ENCODE data around the gene EIF2AK2.

Gene EIF2AK2

DNA sequence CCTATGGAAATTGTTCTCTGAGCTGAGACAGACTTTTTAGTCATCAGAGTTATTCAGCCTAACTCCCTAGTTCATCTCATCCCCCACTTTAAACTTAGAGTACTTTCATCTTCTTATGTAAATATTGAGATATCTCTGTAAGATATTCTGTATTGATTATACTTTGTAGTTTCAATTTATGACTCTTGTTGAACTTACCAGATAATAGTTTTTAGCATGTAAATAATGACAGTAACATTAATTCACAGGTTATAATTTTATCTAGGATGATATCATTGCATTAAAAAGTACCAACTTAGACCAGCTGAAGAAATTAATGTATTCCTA lies 14.8 kb upstream of the EIF2AK2 start:
- Histone ChIP-seq H3K27me3 (ENCODE audit: control insufficient read depth, insufficient read depth, low read length) (no peaks in the 10 kb centered on the region), H3K36me3 (ENCODE audit: control insufficient read depth, insufficient read depth, low read length) (no peaks in the 10 kb centered on the region), H3K27ac (ENCODE audit: low read length) (no peak overlapping the region), H3K9me3 (ENCODE audit: control insufficient read depth, insufficient read depth, low read length) (no peaks in the 10 kb centered on the region), H3K4me1 (ENCODE audit: control insufficient read depth, insufficient read depth, low read length) (no peaks in the 10 kb centered on the region), H3K4me3 (ENCODE audit: low read length) (no peak overlapping the region)
- DNase-seq (ENCODE audit: low read depth, low spot score): no peak

DNA sequence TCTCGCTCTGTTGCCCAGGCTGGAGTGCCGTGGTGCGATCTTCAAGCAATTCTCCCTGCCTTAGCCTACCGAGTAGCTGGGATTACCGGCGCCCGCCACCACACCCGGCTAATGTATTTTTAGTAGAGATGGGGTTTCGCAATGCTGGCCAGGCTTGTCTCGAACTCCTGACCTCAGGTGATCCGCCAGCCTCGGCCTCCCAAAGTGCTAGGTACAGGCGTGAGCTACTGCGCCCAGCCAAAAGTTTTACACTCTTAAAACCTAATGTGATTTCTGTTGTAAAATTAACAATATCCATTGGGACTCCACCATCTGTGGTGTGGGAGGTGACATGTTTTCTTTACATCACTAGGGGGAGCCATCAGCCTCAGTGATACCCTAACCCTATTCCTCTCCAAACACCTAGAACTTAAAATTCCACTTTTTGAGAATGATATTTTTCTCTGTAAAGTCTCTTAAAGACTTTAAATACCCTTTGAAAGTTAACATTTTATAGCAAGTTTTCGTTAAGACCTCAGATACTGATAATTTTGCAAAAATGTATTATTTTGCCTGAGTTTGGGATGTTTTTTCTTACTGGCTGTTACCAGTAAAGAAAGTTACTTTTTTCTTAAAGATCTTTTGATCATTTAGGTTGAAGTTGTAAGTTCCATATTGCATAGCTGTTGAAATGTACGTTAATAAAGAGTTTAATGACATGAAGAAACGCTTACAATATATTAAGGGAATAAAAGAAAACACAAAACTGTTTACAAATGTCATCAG lies 11.6 kb upstream of the EIF2AK2 start:
- Histone ChIP-seq H3K36me3 (ENCODE audit: control insufficient read depth, insufficient read depth, low read length) (no peaks in the 10 kb centered on the region), H3K9me3 (ENCODE audit: control insufficient read depth, insufficient read depth, low read length) (no peaks in the 10 kb centered on the region), H3K27me3 (ENCODE audit: control insufficient read depth, insufficient read depth, low read length) (no peaks in the 10 kb centered on the region), H3K4me1 (ENCODE audit: control insufficient read depth, insufficient read depth, low read length) (no peaks in the 10 kb centered on the region), H3K27ac (ENCODE audit: low read length) (no peak overlapping the region), H3K4me3 (ENCODE audit: low read length) (no peak overlapping the region)
- DNase-seq (ENCODE audit: low read depth, low spot score): peak; percentile 67
- no CpG with 5 or more reads among the region's 17 CpGs for WGBS (ENCODE audit: insufficient coverage, insufficient read length)

DNA sequence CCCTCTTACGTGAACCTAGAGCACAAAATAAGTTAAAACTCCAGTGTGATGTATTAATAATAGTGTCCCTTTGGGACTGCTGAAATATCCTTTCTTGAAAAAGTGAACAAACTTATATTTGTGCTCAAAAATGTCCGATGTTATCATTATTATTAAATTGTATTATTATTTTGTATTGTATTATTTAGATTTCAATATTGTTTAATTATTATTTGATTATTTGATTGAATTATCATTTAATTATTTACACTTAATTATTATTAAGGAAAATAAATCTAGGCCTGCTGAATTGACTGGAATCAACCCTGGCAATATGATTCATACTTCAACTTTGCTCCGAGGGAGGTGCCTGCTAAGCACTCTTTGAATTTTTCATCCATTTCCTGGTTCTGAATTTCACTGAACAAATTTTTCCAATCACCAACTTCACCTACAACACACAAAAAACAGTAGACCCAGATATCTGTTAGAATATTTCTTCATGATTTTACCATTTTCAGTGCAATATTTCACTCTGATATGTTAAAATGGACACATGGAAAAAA lies 10.9 kb upstream of the EIF2AK2 start:
- Histone ChIP-seq H3K36me3 (ENCODE audit: control insufficient read depth, insufficient read depth, low read length) (no peaks in the 10 kb centered on the region), H3K27ac (ENCODE audit: low read length) (no peak overlapping the region), H3K4me1 (ENCODE audit: control insufficient read depth, insufficient read depth, low read length) (no peaks in the 10 kb centered on the region), H3K9me3 (ENCODE audit: control insufficient read depth, insufficient read depth, low read length) (no peaks in the 10 kb centered on the region), H3K4me3 (ENCODE audit: low read length) (no peak overlapping the region), H3K27me3 (ENCODE audit: control insufficient read depth, insufficient read depth, low read length) (no peaks in the 10 kb centered on the region)
- WGBS (ENCODE audit: insufficient coverage, insufficient read length): 100% methylated on average over 1 of the region's 3 CpGs
- no peak for DNase-seq (ENCODE audit: low read depth, low spot score)

DNA sequence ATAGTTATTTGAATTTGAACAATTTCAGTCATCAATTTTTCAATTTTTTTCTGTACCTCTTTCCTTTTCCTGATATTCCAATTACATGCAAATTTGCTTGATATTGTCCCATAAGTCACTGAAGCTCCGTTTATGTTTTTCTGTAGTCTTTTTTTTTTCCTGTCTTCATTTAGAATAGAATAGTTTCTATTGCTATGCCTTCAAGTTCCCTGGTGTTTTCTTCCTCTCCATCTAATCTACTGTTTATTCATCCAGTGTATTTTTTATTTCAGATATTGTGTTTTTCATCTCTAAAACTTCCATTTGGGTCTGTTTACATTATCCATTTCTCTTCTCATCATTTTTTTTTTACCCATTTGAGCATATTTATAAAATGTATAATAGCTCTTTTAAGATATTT lies 8.0 kb upstream of the EIF2AK2 start:
- H3K4me3 ChIP-seq (ENCODE audit: low read length): no peak overlapping the region
- WGBS (ENCODE audit: insufficient coverage, insufficient read length): no CpG with 5 or more reads among the region's 1 CpG
- H3K9me3 ChIP-seq (ENCODE audit: control insufficient read depth, insufficient read depth, low read length): no peaks in the 10 kb centered on the region
- DNase-seq (ENCODE audit: low read depth, low spot score): no peak
- no peak overlapping the region for H3K27ac ChIP-seq (ENCODE audit: low read length)
- no peaks in the 10 kb centered on the region for H3K36me3 ChIP-seq (ENCODE audit: control insufficient read depth, insufficient read depth, low read length)
- H3K27me3 ChIP-seq (ENCODE audit: control insufficient read depth, insufficient read depth, low read length): no peaks in the 10 kb centered on the region
- H3K4me1 ChIP-seq (ENCODE audit: control insufficient read depth, insufficient read depth, low read length): no peaks in the 10 kb centered on the region

DNA sequence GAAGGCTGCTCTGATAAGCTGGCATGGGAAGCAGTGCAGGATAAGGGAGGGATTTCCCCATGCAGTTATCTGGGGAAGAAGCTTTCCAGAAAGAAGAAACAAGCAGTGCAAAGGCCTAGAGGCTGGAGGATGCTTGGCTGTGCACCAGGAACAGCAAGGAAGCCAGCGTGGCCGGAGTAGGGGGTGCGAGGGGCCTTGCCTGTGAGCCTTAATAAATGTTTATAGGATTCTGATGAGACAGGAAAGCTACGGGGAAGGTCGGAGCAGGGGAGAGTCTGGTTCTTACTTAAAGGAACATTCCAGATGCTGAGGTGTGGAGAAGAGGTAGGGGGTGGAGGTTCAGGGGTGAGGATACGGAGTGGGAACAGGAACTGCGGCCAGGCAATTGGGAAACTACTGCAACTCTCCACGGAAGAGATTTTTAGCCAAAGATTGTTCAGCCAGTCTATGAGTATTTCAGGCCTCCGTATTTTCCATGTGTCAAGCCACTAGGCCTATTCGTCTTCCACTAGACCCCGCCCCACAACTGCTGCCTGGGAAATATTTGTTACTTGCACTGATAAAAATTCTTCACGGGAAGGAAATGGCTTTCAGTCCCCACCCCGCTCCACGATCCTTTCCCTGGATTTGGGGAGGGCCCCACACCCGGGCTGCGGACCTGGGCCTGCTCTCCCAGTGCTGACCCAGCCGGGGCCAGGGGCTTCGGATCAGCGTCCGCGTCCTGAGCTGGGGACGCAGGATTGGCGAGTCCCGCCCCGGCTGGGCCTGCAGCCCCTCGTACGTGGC lies 516 bp downstream of the EIF2AK2 start:
- Histone ChIP-seq H3K36me3 (ENCODE audit: control insufficient read depth, insufficient read depth, low read length) (no peaks in the 10 kb centered on the region), H3K27me3 (ENCODE audit: control insufficient read depth, insufficient read depth, low read length) (no peaks in the 10 kb centered on the region), H3K9me3 (ENCODE audit: control insufficient read depth, insufficient read depth, low read length) (no peaks in the 10 kb centered on the region), H3K4me1 (ENCODE audit: control insufficient read depth, insufficient read depth, low read length) (peaks cover 4% of the 10 kb centered on the region; the same call in 1 of the 2 replicates), H3K4me3 (ENCODE audit: low read length) (peak overlapping the region; percentile 77; the same call in 1 of the 2 replicates), H3K27ac (ENCODE audit: low read length) (no peak overlapping the region)
- no peak for DNase-seq (ENCODE audit: low read depth, low spot score)
- WGBS (ENCODE audit: insufficient coverage, insufficient read length): no CpG with 5 or more reads among the region's 27 CpGs

DNA sequence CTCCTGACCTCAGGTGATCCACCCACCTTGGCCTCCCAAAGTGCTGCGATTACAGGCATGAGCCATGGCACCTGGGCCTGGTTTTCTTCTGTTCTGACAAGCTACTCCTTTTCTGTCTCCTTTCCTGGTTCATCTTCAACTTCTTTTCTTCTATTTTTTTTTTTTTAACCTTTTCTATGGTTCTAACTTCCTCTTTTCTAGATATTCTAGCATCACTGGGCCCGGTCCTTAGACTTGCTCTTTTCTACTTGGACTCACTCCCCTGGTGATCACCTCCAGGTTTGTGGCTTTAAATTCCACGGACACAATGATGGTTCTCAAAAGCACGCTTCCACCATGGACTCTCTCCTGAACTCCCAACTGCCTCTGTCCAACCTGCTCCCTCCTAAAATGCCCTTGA lies 2.0 kb downstream of the EIF2AK2 start:
- Histone ChIP-seq H3K4me3 (ENCODE audit: low read length) (no peak overlapping the region), H3K4me1 (ENCODE audit: control insufficient read depth, insufficient read depth, low read length) (peaks cover 4% of the 10 kb centered on the region; the same call in 1 of the 2 replicates), H3K27ac (ENCODE audit: low read length) (no peak overlapping the region), H3K9me3 (ENCODE audit: control insufficient read depth, insufficient read depth, low read length) (no peaks in the 10 kb centered on the region), H3K36me3 (ENCODE audit: control insufficient read depth, insufficient read depth, low read length) (no peaks in the 10 kb centered on the region), H3K27me3 (ENCODE audit: control insufficient read depth, insufficient read depth, low read length) (no peaks in the 10 kb centered on the region)
- DNase-seq (ENCODE audit: low read depth, low spot score): no peak
- no CpG with 5 or more reads among the region's 4 CpGs for WGBS (ENCODE audit: insufficient coverage, insufficient read length)

DNA sequence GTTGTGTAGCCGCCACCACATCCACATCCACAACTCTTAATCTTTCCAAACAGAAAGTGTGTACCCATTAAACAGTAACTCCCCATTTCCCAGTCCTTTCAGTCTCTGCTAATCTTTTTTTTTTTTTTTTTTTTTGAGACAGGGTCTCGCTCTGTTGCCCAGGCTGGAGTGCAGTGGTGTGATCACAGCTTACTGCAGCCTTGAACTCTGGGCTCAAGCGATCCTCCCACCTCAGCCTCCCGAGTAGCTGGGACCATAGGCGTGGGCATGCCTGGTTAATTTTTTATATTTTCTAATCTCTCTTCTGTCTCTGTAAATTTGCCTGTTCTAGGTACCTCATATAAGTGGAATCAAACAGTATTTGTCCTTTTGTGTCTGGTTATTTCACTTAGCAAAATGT lies 3.6 kb downstream of the EIF2AK2 start:
- Histone ChIP-seq H3K27ac (ENCODE audit: low read length) (no peak overlapping the region), H3K9me3 (ENCODE audit: control insufficient read depth, insufficient read depth, low read length) (no peaks in the 10 kb centered on the region), H3K36me3 (ENCODE audit: control insufficient read depth, insufficient read depth, low read length) (no peaks in the 10 kb centered on the region), H3K4me1 (ENCODE audit: control insufficient read depth, insufficient read depth, low read length) (peaks cover 4% of the 10 kb centered on the region; the same call in 1 of the 2 replicates), H3K27me3 (ENCODE audit: control insufficient read depth, insufficient read depth, low read length) (no peaks in the 10 kb centered on the region), H3K4me3 (ENCODE audit: low read length) (no peak overlapping the region)
- no peak for DNase-seq (ENCODE audit: low read depth, low spot score)
- no CpG with 5 or more reads among the region's 5 CpGs for WGBS (ENCODE audit: insufficient coverage, insufficient read length)

DNA sequence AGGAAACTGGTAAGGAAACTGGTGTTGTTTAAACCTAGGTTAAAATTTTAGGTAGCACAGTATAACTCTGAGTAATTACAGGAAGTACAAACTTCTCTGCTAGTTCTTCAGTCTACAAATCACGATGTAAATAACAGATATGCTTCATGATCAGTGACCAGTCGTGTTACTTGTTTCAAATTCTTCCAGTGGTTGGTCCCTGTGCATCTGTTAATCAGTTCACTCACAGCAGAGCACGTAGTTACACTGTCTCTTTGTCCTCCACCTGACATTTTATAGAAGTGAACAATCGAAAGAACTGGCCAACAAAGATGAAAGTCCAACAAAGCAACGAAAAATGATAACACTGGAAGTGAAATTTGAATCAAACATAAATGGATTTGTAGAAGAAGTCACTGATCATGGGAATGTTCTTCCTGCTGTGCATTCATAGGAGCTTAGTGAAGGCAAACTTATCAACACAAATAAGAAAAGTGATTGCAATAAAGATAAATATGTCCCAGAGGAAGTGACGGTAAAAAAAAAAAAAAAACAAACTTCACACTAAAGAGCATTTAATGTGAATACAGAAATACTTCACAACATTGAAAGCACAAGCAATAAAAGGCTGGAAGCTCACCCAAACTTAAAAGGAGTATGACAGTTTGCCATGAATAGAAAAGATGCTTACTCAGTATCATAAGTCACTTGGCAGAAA lies 7.0 kb downstream of the EIF2AK2 start:
- WGBS (ENCODE audit: insufficient coverage, insufficient read length): no CpG with 5 or more reads among the region's 6 CpGs
- Histone ChIP-seq H3K27me3 (ENCODE audit: control insufficient read depth, insufficient read depth, low read length) (no peaks in the 10 kb centered on the region), H3K36me3 (ENCODE audit: control insufficient read depth, insufficient read depth, low read length) (peaks cover 4% of the 10 kb centered on the region; the same call in 1 of the 2 replicates), H3K27ac (ENCODE audit: low read length) (no peak overlapping the region), H3K9me3 (ENCODE audit: control insufficient read depth, insufficient read depth, low read length) (no peaks in the 10 kb centered on the region), H3K4me1 (ENCODE audit: control insufficient read depth, insufficient read depth, low read length) (no peaks in the 10 kb centered on the region), H3K4me3 (ENCODE audit: low read length) (no peak overlapping the region)
- no peak for DNase-seq (ENCODE audit: low read depth, low spot score)

DNA sequence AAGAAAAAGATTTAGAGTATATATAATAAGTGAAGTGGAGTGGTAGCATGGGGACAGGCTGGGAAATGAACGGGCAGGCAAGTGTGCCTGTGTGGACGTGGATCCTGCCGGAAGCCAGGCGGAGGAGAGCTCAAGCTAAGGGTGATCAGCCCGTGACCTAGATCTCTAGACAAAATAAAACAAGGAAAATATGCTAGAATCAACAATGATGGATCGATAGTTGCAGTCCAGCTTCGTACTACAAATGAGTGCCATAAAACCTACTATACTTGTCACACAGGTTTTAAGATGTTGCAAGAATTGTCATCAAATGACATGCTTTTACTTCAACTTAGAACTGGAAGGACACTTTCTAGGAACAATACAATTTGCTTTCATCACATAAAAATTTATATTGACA lies 8.5 kb downstream of the EIF2AK2 start:
- H3K4me3 ChIP-seq (ENCODE audit: low read length): no peak overlapping the region
- no peaks in the 10 kb centered on the region for H3K9me3 ChIP-seq (ENCODE audit: control insufficient read depth, insufficient read depth, low read length)
- no peaks in the 10 kb centered on the region for H3K27me3 ChIP-seq (ENCODE audit: control insufficient read depth, insufficient read depth, low read length)
- H3K4me1 ChIP-seq (ENCODE audit: control insufficient read depth, insufficient read depth, low read length): no peaks in the 10 kb centered on the region
- H3K27ac ChIP-seq (ENCODE audit: low read length): no peak overlapping the region
- DNase-seq (ENCODE audit: low read depth, low spot score): no peak
- WGBS (ENCODE audit: insufficient coverage, insufficient read length): 100% methylated on average over 1 of the region's 7 CpGs
- peaks cover 4% of the 10 kb centered on the region; the same call in 1 of the 2 replicates for H3K36me3 ChIP-seq (ENCODE audit: control insufficient read depth, insufficient read depth, low read length)

DNA sequence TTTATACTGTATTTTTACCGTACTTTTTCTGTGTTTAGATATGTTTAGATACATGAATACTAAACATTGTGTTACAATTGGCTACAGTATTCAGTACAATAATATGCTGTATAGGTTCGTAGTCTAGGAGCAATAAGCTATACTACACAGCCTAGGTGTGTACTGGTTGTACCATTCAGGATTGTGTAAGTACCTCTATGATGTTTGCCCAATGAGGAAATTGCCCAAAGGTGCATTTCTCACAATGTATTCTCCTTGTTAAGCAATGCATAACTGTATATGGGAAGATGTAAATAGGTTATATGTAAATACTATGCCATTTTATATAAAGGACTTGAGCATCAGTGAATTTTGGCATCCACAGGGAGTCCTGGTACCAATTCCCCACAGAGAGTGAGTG lies 10.7 kb downstream of the EIF2AK2 start:
- WGBS (ENCODE audit: insufficient coverage, insufficient read length): no CpG with 5 or more reads among the region's 2 CpGs
- Histone ChIP-seq H3K27ac (ENCODE audit: low read length) (no peak overlapping the region), H3K9me3 (ENCODE audit: control insufficient read depth, insufficient read depth, low read length) (no peaks in the 10 kb centered on the region), H3K4me3 (ENCODE audit: low read length) (no peak overlapping the region), H3K27me3 (ENCODE audit: control insufficient read depth, insufficient read depth, low read length) (no peaks in the 10 kb centered on the region), H3K4me1 (ENCODE audit: control insufficient read depth, insufficient read depth, low read length) (no peaks in the 10 kb centered on the region), H3K36me3 (ENCODE audit: control insufficient read depth, insufficient read depth, low read length) (peaks cover 4% of the 10 kb centered on the region; the same call in 1 of the 2 replicates)
- no peak for DNase-seq (ENCODE audit: low read depth, low spot score)

All from iPS DF 6.9 (cell line).